Endothelial cell (in vitro differentiated cells): Measurements from ENCODE around the gene P2RY1. TPM values are rescaled to one million over a fixed set of nuclear protein-coding genes. Genes with fewer than 3 reads are reported as not detected.

Experiments used
- DNase-seq: peaks from one replicate; pipeline ENCODE4 v3.0.0; 2021; ENCODE audit warnings: low spot score
- H3K27ac Mint-ChIP-seq: one replicate; pipeline ENCODE4 v1.8.0; 2021; ENCODE audit warnings: mixed read lengths, inconsistent platforms; ENCODE audit not compliant: unreplicated experiment
- H3K27me3 Mint-ChIP-seq: one replicate; pipeline ENCODE4 v1.8.0; 2021; ENCODE audit warnings: mild to moderate bottlenecking, moderate library complexity, mixed read lengths, inconsistent platforms; ENCODE audit not compliant: unreplicated experiment
- H3K36me3 Mint-ChIP-seq: one replicate; pipeline ENCODE4 v1.8.0; 2021; ENCODE audit warnings: mild to moderate bottlenecking, low read depth, mixed read lengths, inconsistent platforms; ENCODE audit not compliant: unreplicated experiment
- H3K4me1 Mint-ChIP-seq: one replicate; pipeline ENCODE4 v1.8.0; 2021; ENCODE audit warnings: mild to moderate bottlenecking, mixed read lengths, inconsistent platforms; ENCODE audit not compliant: unreplicated experiment
- H3K4me3 Mint-ChIP-seq: one replicate; pipeline ENCODE4 v1.8.0; 2021; ENCODE audit warnings: mild to moderate bottlenecking, mixed read lengths, inconsistent platforms; ENCODE audit not compliant: unreplicated experiment
- H3K9me3 Mint-ChIP-seq: one replicate; pipeline ENCODE4 v1.8.0; 2021; ENCODE audit warnings: mixed read lengths, inconsistent platforms; ENCODE audit not compliant: unreplicated experiment
- CTCF ChIP-seq: fragments of 200-600 bp; sonication (generic); IDR thresholded peaks from one replicate; pipeline ENCODE4 v1.5.0; 2021; ENCODE audit warnings: antibody characterized with exemption; ENCODE audit not compliant: unreplicated experiment
- total RNA-seq: library from RNA; stranded (reverse); fragmentation: NEBNext Ultra II Directional; extraction: Animal tissue kit (Norgen Biotek cat#: 25700); gene quantifications from one replicate; pipeline ENCODE4 v1.2.1, GENCODE V29; 2021; ENCODE audit not compliant: unreplicated experiment

The P2RY1 gene
- total RNA-seq, 1 donor from 2014 or later, result 106 TPM

GRCh38 chr3:152830245-152830644 is 4.7 kb upstream of the P2RY1 start:
- Mint-ChIP-seq H3K27ac (no peak overlapping the region), H3K27me3 (peaks cover 9% of the 10 kb centered on the region), H3K9me3 (no peaks in the 10 kb centered on the region), H3K4me3 (no peak overlapping the region), H3K4me1 (peaks cover 14% of the 10 kb centered on the region), H3K36me3 (no peaks in the 10 kb centered on the region)
- no peak for TF ChIP-seq CTCF
- no peak for DNase-seq

DNA sequence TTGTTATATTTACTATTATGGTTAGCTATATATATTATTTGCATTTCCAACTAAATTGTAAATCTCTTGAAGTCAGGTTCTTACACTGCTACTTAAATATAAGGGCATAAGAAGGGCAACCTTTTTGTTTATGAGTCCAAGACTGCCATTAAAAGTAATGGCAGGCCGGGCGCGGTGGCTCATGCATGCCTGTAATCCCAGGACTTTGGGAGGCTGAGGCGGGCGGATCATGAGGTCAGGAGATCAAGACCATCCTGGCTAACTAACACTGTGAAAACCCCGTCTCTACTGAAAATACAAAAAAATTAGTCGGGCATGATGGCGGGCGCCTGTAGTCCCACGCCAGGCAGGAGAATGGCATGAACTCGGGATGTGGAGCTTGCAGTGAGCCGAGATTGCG is 2.9 kb upstream of the P2RY1 start:
- no peak for DNase-seq
- Mint-ChIP-seq H3K4me3 (no peak overlapping the region), H3K4me1 (peaks cover 24% of the 10 kb centered on the region), H3K27ac (no peak overlapping the region), H3K9me3 (no peaks in the 10 kb centered on the region), H3K36me3 (peaks cover 13% of the 10 kb centered on the region), H3K27me3 (peaks cover 18% of the 10 kb centered on the region)
- TF ChIP-seq CTCF, result no peak

GRCh38 chr3:152833089-152833488 is 1.8 kb upstream of the P2RY1 start:
- peaks cover 26% of the 10 kb centered on the region for H3K4me1 Mint-ChIP-seq
- no peak for TF ChIP-seq CTCF
- peaks cover 18% of the 10 kb centered on the region for H3K27me3 Mint-ChIP-seq
- no peak overlapping the region for H3K27ac Mint-ChIP-seq
- no peak for DNase-seq
- peaks cover 21% of the 10 kb centered on the region for H3K36me3 Mint-ChIP-seq
- H3K4me3 Mint-ChIP-seq, result no peak overlapping the region
- H3K9me3 Mint-ChIP-seq, result no peaks in the 10 kb centered on the region

DNA sequence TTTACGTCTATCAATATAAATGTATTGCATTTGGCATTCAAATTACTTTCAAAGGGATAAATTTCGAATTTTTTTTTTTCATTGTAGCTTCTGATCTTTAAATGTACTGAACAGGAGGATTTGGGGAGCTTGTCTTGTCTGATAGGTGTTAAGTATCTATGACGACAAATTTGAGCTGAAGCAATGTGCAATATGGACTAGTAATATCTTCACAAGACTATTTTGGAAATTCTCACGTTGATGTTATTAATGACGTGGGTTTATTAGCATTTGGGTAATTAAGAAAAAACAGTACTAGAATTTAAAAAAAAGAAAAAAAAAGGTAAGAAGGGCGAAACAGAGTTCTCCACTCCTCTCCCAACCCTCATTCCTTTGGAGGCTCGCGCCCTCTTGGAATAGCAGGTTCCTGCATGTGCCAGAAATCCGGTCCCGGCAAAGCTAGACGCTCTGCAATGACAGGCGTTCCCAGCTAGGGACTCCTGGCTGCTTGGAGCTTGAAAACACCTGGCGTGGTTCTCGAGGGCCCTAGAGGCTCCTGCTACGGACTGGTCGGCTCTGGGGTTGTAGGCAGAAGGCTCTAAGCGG is 648 bp upstream of the P2RY1 start:
- H3K27me3 Mint-ChIP-seq, result peaks cover 16% of the 10 kb centered on the region
- TF ChIP-seq CTCF, result no peak
- peak; percentile 67 for DNase-seq
- peaks cover 31% of the 10 kb centered on the region for H3K4me1 Mint-ChIP-seq
- peak overlapping the region; percentile 96 for H3K4me3 Mint-ChIP-seq
- peaks cover 33% of the 10 kb centered on the region for H3K36me3 Mint-ChIP-seq
- peak overlapping the region; percentile 87 for H3K27ac Mint-ChIP-seq
- H3K9me3 Mint-ChIP-seq, result no peaks in the 10 kb centered on the region

GRCh38 chr3:152835601-152836102 is 721 bp downstream of the P2RY1 start:
- no peaks in the 10 kb centered on the region for H3K9me3 Mint-ChIP-seq
- peaks cover 38% of the 10 kb centered on the region for H3K36me3 Mint-ChIP-seq
- peak overlapping the region; percentile 96 for H3K4me3 Mint-ChIP-seq
- peaks cover 32% of the 10 kb centered on the region for H3K4me1 Mint-ChIP-seq
- TF ChIP-seq CTCF, result no peak
- H3K27ac Mint-ChIP-seq, result peak overlapping the region; percentile 83
- no peak for DNase-seq
- peaks cover 16% of the 10 kb centered on the region for H3K27me3 Mint-ChIP-seq
